Measurements from ENCODE around the gene GALR3.

The GALR3 gene

GRCh38 chr22:37822079-37822833 lies 926 bp upstream of the GALR3 start:
- DNase-seq (ENCODE audit: low read depth) = no peak

GRCh38 chr22:37824674-37825641 lies 1.8 kb downstream of the GALR3 start:
- no peak for DNase-seq (ENCODE audit: low read depth)

GRCh38 chr22:37827056-37827455 lies 3.9 kb downstream of the GALR3 start:
- DNase-seq (ENCODE audit: low read depth) = no peak

- no peak for DNase-seq (ENCODE audit: low read depth)
Observed at GRCh38 chr22:37830093-37830842, 7.1 kb downstream of the GALR3 start.

- DNase-seq (ENCODE audit: low read depth) = no peak
Observed at GRCh38 chr22:37831472-37831871, 8.3 kb downstream of the GALR3 start.

GRCh38 chr22:37832022-37832857 lies 9.1 kb downstream of the GALR3 start:
- no peak for DNase-seq (ENCODE audit: low read depth)

GRCh38 chr22:37842015-37842793 lies 19.0 kb downstream of the GALR3 start:
- DNase-seq (ENCODE audit: low read depth) = no peak

- no peak for DNase-seq (ENCODE audit: low read depth)
Observed at GRCh38 chr22:37843741-37844089, 20.5 kb downstream of the GALR3 start.

- no peak for DNase-seq (ENCODE audit: low read depth)
Observed at GRCh38 chr22:37844904-37845329, 21.7 kb downstream of the GALR3 start.

- no peak for DNase-seq (ENCODE audit: low read depth)
Observed at GRCh38 chr22:37846433-37846832, 23.3 kb downstream of the GALR3 start.

GRCh38 chr22:37848587-37849088 lies 25.5 kb downstream of the GALR3 start:
- no peak for DNase-seq (ENCODE audit: low read depth)

GRCh38 chr22:37849089-37849751 lies 26.0 kb downstream of the GALR3 start, which contains the start of gene EIF3L:
EIF3L (plus strand) TSS chr22:37849419; CDS start chr22:37849450, 31 bp downstream.
- DNase-seq (ENCODE audit: low read depth) = peak; percentile 69

- DNase-seq (ENCODE audit: low read depth) = no peak
Observed at GRCh38 chr22:37850801-37851200, 27.6 kb downstream of the GALR3 start.

- DNase-seq (ENCODE audit: low read depth) = no peak
Observed at GRCh38 chr22:37852418-37852817, 29.2 kb downstream of the GALR3 start.

- DNase-seq (ENCODE audit: low read depth) = no peak
Observed at GRCh38 chr22:37854946-37855345, 31.8 kb downstream of the GALR3 start.

GRCh38 chr22:37855462-37855861 lies 32.3 kb downstream of the GALR3 start:
- no peak for DNase-seq (ENCODE audit: low read depth)

GRCh38 chr22:37860796-37861421 lies 37.7 kb downstream of the GALR3 start:
- DNase-seq (ENCODE audit: low read depth) = no peak

GRCh38 chr22:37862570-37863325 lies 39.6 kb downstream of the GALR3 start:
- no peak for DNase-seq (ENCODE audit: low read depth)

GRCh38 chr22:37865510-37865909 lies 42.3 kb downstream of the GALR3 start:
- no peak for DNase-seq (ENCODE audit: low read depth)
